ENCODE measurements around the gene STXBP5. TPM values are rescaled to one million over a fixed set of nuclear protein-coding genes. Genes with fewer than 3 reads are reported as not detected.

STXBP5 gene
- total and polyA plus RNA-seq, 2 of the 13 experiments (the other 11 are each of a cell fraction or from before 2014, with no cell fraction given) = 8.8 to 19.4 TPM

GRCh38 chr6:147211349-147211748, 7.1 kb downstream of the STXBP5 start:
- no peaks in the 10 kb centered on the region for H3K9me3 ChIP-seq (ENCODE audit: low read length)
- ATAC-seq (no peak), DNase-seq (ENCODE audit: low spot score) (no peak), FAIRE-seq (no peak)
- H3K27ac ChIP-seq (ENCODE audit: extremely low read length, insufficient read depth, low read length) = no peak overlapping the region
- peaks cover 10% of the 10 kb centered on the region for H3K4me1 ChIP-seq (ENCODE audit: insufficient read depth, low read length)
- no peaks in the 10 kb centered on the region for H4K20me1 ChIP-seq (ENCODE audit: insufficient read depth, low read length)
- H3K27me3 ChIP-seq (ENCODE audit: control insufficient read depth in 1 of 2, insufficient read depth in 2 of 2, low read length in 2 of 2) = no peaks in the 10 kb centered on the region
- in situ Hi-C loops (cut with HindIII; ENCODE audit: extremely low pct_ligation_motif_present, low pct_unique_long_range_greater_than_20kb) (no loop called here), intact Hi-C loops (cut with micrococcal nuclease; ENCODE audit: unreplicated experiment) (no loop called here)
- H3K36me3 ChIP-seq (replicated peaks in 1 of 2; ENCODE audit: control insufficient read depth in 1 of 2, insufficient read depth in 2 of 2, low read length in 2 of 2) = no peaks in the 10 kb centered on the region; a peak in 1 of 5 replicates
- H3K9ac ChIP-seq (ENCODE audit: insufficient read depth, low read depth, low read length) = no peak overlapping the region
- peaks cover 5% of the 10 kb centered on the region for H3K79me2 ChIP-seq (ENCODE audit: insufficient read depth, low read length)
- no peak overlapping the region for H3K4me3 ChIP-seq (replicated peaks in 1 of 3; ENCODE audit: insufficient read depth in 1 of 3, low read depth in 2 of 3, low read length in 3 of 3)
- no peak overlapping the region for H2AFZ ChIP-seq (ENCODE audit: low read length)
- ChIA-PET POLR2A (no interaction called here), CTCF (ENCODE audit: low intra/inter-chr PET ratio, low total read pairs) (no interaction called here)
- 97% methylated on average over 2 of the region's 2 CpGs for WGBS (ENCODE audit: low lambda C conversion rate)
- no TSS peak for BruUV-seq (replicated peaks)
- H3K4me2 ChIP-seq (ENCODE audit: low read depth, low read length) = no peak overlapping the region
- TF ChIP-seq ZBTB26 (CRISPR knock-in tag; IDR thresholded peaks at IDR 0.05; ENCODE audit: borderline replicate concordance) = no peak
- no peak for TF ChIP-seq SIN3B (IDR thresholded peaks at IDR 0.05; ENCODE audit: low read length)
- TF ChIP-seq ZKSCAN1 (IDR thresholded peaks at IDR 0.05; ENCODE audit: low read length) = no peak
- TF ChIP-seq ZNF276 (CRISPR knock-in tag; IDR thresholded peaks at IDR 0.05; ENCODE audit: low read depth) = no peak
- TF ChIP-seq BCL6 (CRISPR knock-in tag; IDR thresholded peaks at IDR 0.05) = no peak
- no peak for TF ChIP-seq TARDBP (CRISPR knock-in tag; IDR thresholded peaks at IDR 0.05)
- no peak for TF ChIP-seq IRF1 (CRISPR knock-in tag; IDR thresholded peaks at IDR 0.05; ENCODE audit: low read depth)
- TF ChIP-seq HDAC6 (IDR thresholded peaks at IDR 0.05; ENCODE audit: low read depth, low read length) = no peak
- TF ChIP-seq IRF9 (CRISPR knock-in tag; IDR thresholded peaks at IDR 0.05; ENCODE audit: borderline replicate concordance) = no peak
- no peak for TF ChIP-seq MYC (CRISPR knock-in tag; IDR thresholded peaks at IDR 0.05; ENCODE audit: borderline replicate concordance)
- TF ChIP-seq FOXP1 (IDR thresholded peaks at IDR 0.05) = no peak
- TF ChIP-seq FOXP1 (CRISPR knock-in tag; IDR thresholded peaks at IDR 0.05) = no peak
- no peak for TF ChIP-seq ZNF264 (CRISPR knock-in tag; IDR thresholded peaks at IDR 0.05)
- no peak for TF ChIP-seq ZNF790 (CRISPR knock-in tag; IDR thresholded peaks at IDR 0.05; ENCODE audit: borderline replicate concordance)
- no peak for TF ChIP-seq EEA1 (CRISPR knock-in tag; IDR thresholded peaks at IDR 0.05; ENCODE audit: borderline replicate concordance)
